IMR-90 (cell line): ENCODE measurements around the gene PIEZO1. TPM values are rescaled to one million over a fixed set of nuclear protein-coding genes. Genes with fewer than 3 reads are reported as not detected.

ENCODE experiments used
- ATAC-seq: fragments of 200-7000 bp; cut with Tn5 transposase; 2 replicates; pipeline ENCODE4 v1.9.1; 2020; ENCODE audit warnings: low read depth, mild to moderate bottlenecking, moderate library complexity
- BruUV-seq: library from RNA; stranded (reverse); fragments of 400-500 nt; replicated peaks from 2 replicates; lab custom pipeline; 2021; lab: Mats Ljungman, UMichigan
- CTCF ChIA-PET: fragments of 300-600 bp; formaldehyde crosslinking; extraction: SDS; loops from one replicate; lab custom pipeline; 2021; ENCODE audit warnings: antibody characterized with exemption; lab: Yijun Ruan, JAX
- POLR2A ChIA-PET: fragments of 300-600 bp; sonication (Branson Sonifier 250); formaldehyde crosslinking; loops from one replicate; lab custom pipeline; 2022; ENCODE audit warnings: antibody characterized with exemption; ENCODE audit not compliant: unreplicated experiment; lab: Charles Lee
- DNase-seq: peaks from one replicate; pipeline ENCODE4 v3.0.0; 2013
- H2AFZ ChIP-seq: replicated peaks from 2 replicates; pipeline ENCODE3; 2013; ENCODE audit warnings: low read length, mild to moderate bottlenecking; ENCODE audit not compliant: poor library complexity
- H2AK5ac ChIP-seq: 2 replicates; pipeline ENCODE4 v1.6.1; 2013; ENCODE audit warnings: low read depth, low read length, inconsistent platforms
- H2AK9ac ChIP-seq: replicated peaks from 2 replicates; pipeline ENCODE3; 2013; ENCODE audit warnings: mild to moderate bottlenecking, low read depth, low read length, moderate library complexity; ENCODE audit not compliant: poor library complexity
- H2BK120ac ChIP-seq: 2 replicates; pipeline ENCODE4 v1.6.1; 2013; ENCODE audit warnings: low read depth, low read length, inconsistent platforms
- H2BK15ac ChIP-seq: 3 replicates; pipeline ENCODE4 v1.6.1; 2013; ENCODE audit warnings: low read depth, low read length, inconsistent platforms
- H2BK20ac ChIP-seq: 2 replicates; pipeline ENCODE4 v1.6.1; 2013; ENCODE audit warnings: low read depth, mild to moderate bottlenecking, inconsistent platforms, low read length, moderate library complexity
- H2BK5ac ChIP-seq: 2 replicates; pipeline ENCODE4 v1.6.1; 2013; ENCODE audit warnings: mild to moderate bottlenecking, low read depth, low read length, inconsistent platforms; ENCODE audit not compliant: poor library complexity, severe bottlenecking
- H3K14ac ChIP-seq: replicated peaks from 2 replicates; pipeline ENCODE4 v1.6.1; 2013; ENCODE audit warnings: low read depth, low read length, inconsistent platforms
- H3K18ac ChIP-seq: 2 replicates; pipeline ENCODE4 v1.6.1; 2013; ENCODE audit warnings: low read depth, low read length, control low read depth
- H3K23ac ChIP-seq: 2 replicates; pipeline ENCODE4 v1.6.1; 2013; ENCODE audit warnings: low read depth, low read length, inconsistent platforms
- H3K27ac ChIP-seq: 2 replicates; pipeline ENCODE4 v1.5.1; 2013; ENCODE audit warnings: mild to moderate bottlenecking, control low read depth, low read length; ENCODE audit not compliant: insufficient read depth
- H3K27me3 ChIP-seq: 2 replicates; pipeline ENCODE4 v1.6.1; 2013; ENCODE audit warnings: low read length; ENCODE audit not compliant: control insufficient read depth, insufficient read depth
- H3K36me3 ChIP-seq: 2 replicates; pipeline ENCODE4 v1.6.1; 2013; ENCODE audit warnings: low read length, mixed read lengths; ENCODE audit not compliant: control insufficient read depth, insufficient read depth
- H3K4ac ChIP-seq: 2 replicates; pipeline ENCODE4 v1.6.1; 2013; ENCODE audit warnings: low read depth, low read length, inconsistent platforms
- H3K4me1 ChIP-seq: 2 replicates; pipeline ENCODE4 v1.6.1; 2013; ENCODE audit warnings: low read length, mixed read lengths; ENCODE audit not compliant: control insufficient read depth, insufficient read depth
- H3K4me2 ChIP-seq: 2 replicates; pipeline ENCODE4 v1.6.1; 2013; ENCODE audit warnings: low read depth, mild to moderate bottlenecking, control low read depth, low read length, moderate library complexity
- H3K4me3 ChIP-seq: 2 replicates; pipeline ENCODE4 v1.5.1; 2013; ENCODE audit warnings: low read depth, mild to moderate bottlenecking, control low read depth, low read length, moderate library complexity; ENCODE audit not compliant: insufficient read depth
- H3K56ac ChIP-seq: 2 replicates; pipeline ENCODE4 v1.6.1; 2013; ENCODE audit warnings: low read length, inconsistent platforms; ENCODE audit not compliant: insufficient read depth; ENCODE audit errors: extremely low read depth
- H3K79me1 ChIP-seq, 2 experiments: 2 replicates each; pipeline ENCODE4 v1.6.1; 2013; ENCODE audit warnings: low read length in 2 of 2, inconsistent platforms in 1 of 2, low read depth in 1 of 2
- H3K9ac ChIP-seq: 2 replicates; pipeline ENCODE4 v1.6.1; 2013; ENCODE audit warnings: low read depth, low read length, control low read depth
- H3K9me1 ChIP-seq: 2 replicates; pipeline ENCODE4 v1.6.1; 2013; ENCODE audit warnings: low read length, inconsistent platforms; ENCODE audit not compliant: insufficient read depth
- H3K9me3 ChIP-seq: 2 replicates; pipeline ENCODE4 v1.6.1; 2013; ENCODE audit warnings: low read length; ENCODE audit not compliant: control insufficient read depth, insufficient read depth
- H4K20me1 ChIP-seq: 2 replicates; pipeline ENCODE4 v1.6.1; 2013; ENCODE audit warnings: low read length, inconsistent platforms; ENCODE audit not compliant: insufficient read depth
- H4K5ac ChIP-seq: 2 replicates; pipeline ENCODE4 v1.6.1; 2013; ENCODE audit warnings: mild to moderate bottlenecking, low read depth, low read length, control low read depth
- H4K8ac ChIP-seq, 2 experiments: 2 replicates each; pipeline ENCODE4 v1.6.1; 2013; ENCODE audit warnings: low read depth in 2 of 2, low read length in 2 of 2, control low read depth in 1 of 2, inconsistent platforms in 1 of 2
- H4K91ac ChIP-seq: 2 replicates; pipeline ENCODE4 v1.6.1; 2013; ENCODE audit warnings: low read depth, low read length, inconsistent platforms; ENCODE audit not compliant: insufficient read depth
- BHLHE40 ChIP-seq: fragments of 150-350 bp; IDR thresholded peaks from 2 replicates; pipeline ENCODE4 v1.6.1; 2016; ENCODE audit warnings: mild to moderate bottlenecking, low read depth, low read length
- CEBPB ChIP-seq: IDR thresholded peaks from 2 replicates; pipeline ENCODE4 v1.6.1; 2012; ENCODE audit warnings: low read depth, low read length, improper control_type of control experiment
- CHD1 ChIP-seq: IDR thresholded peaks from 2 replicates; pipeline ENCODE4 v1.6.1; 2012; ENCODE audit warnings: low read depth, low read length, improper control_type of control experiment
- CTCF ChIP-seq: conservative IDR thresholded peaks from 2 replicates; pipeline ENCODE4 v1.5.1; 2012; ENCODE audit warnings: mild to moderate bottlenecking, low read depth, low read length, improper control_type of control experiment
- ELK1 ChIP-seq: fragments of 150-350 bp; IDR thresholded peaks from 2 replicates; pipeline ENCODE4 v1.6.1; 2016; ENCODE audit warnings: low read depth, mild to moderate bottlenecking, low read length, moderate library complexity, borderline replicate concordance
- FOS ChIP-seq: fragments of 150-350 bp; IDR thresholded peaks from 2 replicates; pipeline ENCODE4 v1.6.1; 2016; ENCODE audit warnings: low read depth, low read length
- MAFK ChIP-seq: IDR thresholded peaks from 2 replicates; pipeline ENCODE4 v1.6.1; 2012; ENCODE audit warnings: low read depth, low read length, improper control_type of control experiment
- MAZ ChIP-seq: IDR thresholded peaks from 2 replicates; pipeline ENCODE4 v1.6.1; 2012; ENCODE audit warnings: low read depth, mild to moderate bottlenecking, low read length, improper control_type of control experiment, moderate library complexity, borderline replicate concordance
- MXI1 ChIP-seq: IDR thresholded peaks from 2 replicates; pipeline ENCODE4 v1.6.1; 2012; ENCODE audit warnings: low read depth, mild to moderate bottlenecking, low read length, moderate library complexity, borderline replicate concordance
- NFE2L2 ChIP-seq: fragments of 150-350 bp; IDR thresholded peaks from 2 replicates; pipeline ENCODE4 v1.6.1; 2016; ENCODE audit warnings: low read depth, mild to moderate bottlenecking, low read length
- POLR2A ChIP-seq: IDR thresholded peaks from 2 replicates; pipeline ENCODE4 v1.6.1; 2012; ENCODE audit warnings: mild to moderate bottlenecking, low read depth, low read length
- RAD21 ChIP-seq: IDR thresholded peaks from 2 replicates; pipeline ENCODE4 v1.6.1; 2012; ENCODE audit warnings: low read length, improper control_type of control experiment
- RCOR1 ChIP-seq: IDR thresholded peaks from 2 replicates; pipeline ENCODE4 v1.6.1; 2012; ENCODE audit warnings: mild to moderate bottlenecking, low read length, improper control_type of control experiment; ENCODE audit not compliant: insufficient replicate concordance
- RFX5 ChIP-seq: IDR thresholded peaks from 2 replicates; pipeline ENCODE4 v1.8.0; 2012; ENCODE audit warnings: low read depth, mild to moderate bottlenecking, low read length, moderate library complexity
- SMC3 ChIP-seq: fragments of 150-350 bp; IDR thresholded peaks from 2 replicates; pipeline ENCODE4 v1.6.1; 2016; ENCODE audit warnings: low read depth, mild to moderate bottlenecking, antibody characterized with exemption, low read length, moderate library complexity
- USF2 ChIP-seq: fragments of 150-350 bp; IDR thresholded peaks from 2 replicates; pipeline ENCODE4 v1.6.1; 2017; ENCODE audit warnings: mild to moderate bottlenecking, antibody characterized with exemption, low read length, low read depth
- WGBS, 2 experiments: methylation state at CpG; one replicate each; pipeline versions ENCODE4 v1.1.5 to v1.1.7; 2013; ENCODE audit warnings: missing lambda C conversion rate in 2 of 2; ENCODE audit not compliant: insufficient read length in 1 of 2; ENCODE audit errors: extremely low coverage in 2 of 2; 5-methylcytosine and 5-hydroxymethylcytosine counted together
- dilution Hi-C: fragments of 300-500 bp; cut with HindIII; formaldehyde crosslinking; loops from one replicate; pipeline ENCODE4 v1.14.3; 2018; ENCODE audit warnings: low sequenced_read_pairs; ENCODE audit not compliant: unreplicated experiment
- in situ Hi-C: fragments of 300-500 bp; cut with MboI; formaldehyde crosslinking; loops from 3 replicates; pipeline ENCODE4 v1.14.3; 2019; ENCODE audit warnings: low sequenced_read_pairs, inconsistent platforms, mixed read lengths
- intact Hi-C: fragments of 100-400 bp; cut with micrococcal nuclease; formaldehyde crosslinking; loops from 2 replicates; pipeline ENCODE4 v1.10.0; 2022
- polyA plus RNA-seq, 3 experiments: library from polyadenylated mRNA; depleted of rRNA; stranded (reverse); fragments of >200 nt; gene quantifications; 2 replicates each; pipeline ENCODE4 v1.2.3, GENCODE V29; 2012; ENCODE audit warnings: low replicate concordance in 1 of 3
- total RNA-seq: library from RNA; depleted of rRNA; stranded (reverse); fragments of >200 nt; gene quantifications from 2 replicates; pipeline ENCODE4 v1.2.3, GENCODE V29; 2012

Gene PIEZO1
- total and polyA plus RNA-seq, 2 of the 4 experiments (the other 2 are of a cell fraction), result 36.2 to 372 TPM

- intact Hi-C loops (no loop called here), dilution Hi-C loops (no loop called here), in situ Hi-C loops (no loop called here)
- no peak overlapping the region for H2BK20ac ChIP-seq
- peak overlapping the region; percentile 32 for H2AFZ ChIP-seq
- no peaks in the 10 kb centered on the region for H3K9me1 ChIP-seq
- 100% methylated on average over 1 of the region's 10 CpGs; no CpG with 5 or more reads in 1 of the 2 experiments for WGBS, 2 experiments
- no peak overlapping the region for H3K4me2 ChIP-seq
- BruUV-seq, result TSS peak; percentile 69
- peaks cover 11 to 52% of the 10 kb centered on the region in 2 experiments; a peak in 3 of 4 replicates for H3K79me1 ChIP-seq
- H4K5ac ChIP-seq, result no peak overlapping the region
- H4K8ac ChIP-seq, result no peak overlapping the region
- H3K27ac ChIP-seq, result no peak overlapping the region
- H3K4me1 ChIP-seq, result peaks cover 19% of the 10 kb centered on the region
- H3K36me3 ChIP-seq, result peaks cover 19% of the 10 kb centered on the region
- TF ChIP-seq MAZ, result no peak
- no peak for TF ChIP-seq BHLHE40
- TF ChIP-seq ELK1, result no peak
- TF ChIP-seq USF2, result no peak
- TF ChIP-seq MAFK, result no peak
- no peak for TF ChIP-seq CTCF
- no peak for TF ChIP-seq CEBPB
- TF ChIP-seq NFE2L2, result no peak
- no peak for TF ChIP-seq MXI1
- TF ChIP-seq CHD1, result no peak
- no peak for TF ChIP-seq FOS
- TF ChIP-seq RFX5, result no peak
- no peak for TF ChIP-seq RCOR1
- TF ChIP-seq POLR2A, result no peak
- no peak for TF ChIP-seq SMC3
- TF ChIP-seq RAD21, result no peak
- no peak overlapping the region for H3K23ac ChIP-seq
- H4K91ac ChIP-seq, result no peak overlapping the region
- H3K4me3 ChIP-seq, result no peak overlapping the region
- H3K56ac ChIP-seq, result no peak overlapping the region
- no peak overlapping the region for H2BK5ac ChIP-seq
- ChIA-PET CTCF (interaction anchor here (1.8 kb wide), 1 partner anchor 48 kb away, joined by 7 read pairs; the partner anchor contains the start of genes GALNS and TRAPPC2L), POLR2A (no interaction called here)
- no peak for ATAC-seq
- H3K4ac ChIP-seq, result no peak overlapping the region
- no peak overlapping the region for H2BK120ac ChIP-seq
- peaks cover 23% of the 10 kb centered on the region for H4K20me1 ChIP-seq
- no peak overlapping the region for H2AK5ac ChIP-seq
- no peak overlapping the region for H3K9ac ChIP-seq
- no peak for DNase-seq
- H3K14ac ChIP-seq, result no peak overlapping the region
- peak overlapping the region; percentile 82 for H2AK9ac ChIP-seq
- no peaks in the 10 kb centered on the region for H3K27me3 ChIP-seq
- H3K18ac ChIP-seq, result no peak overlapping the region
- H3K9me3 ChIP-seq, result no peaks in the 10 kb centered on the region
- H2BK15ac ChIP-seq, result no peak overlapping the region
Measured at GRCh38 chr16:88809068-88809675, 24.2 kb upstream of the PIEZO1 start.
